ENCODE results near the gene APOD. TPM values are rescaled to one million over a fixed set of nuclear protein-coding genes. Genes with fewer than 3 reads are reported as not detected.
"Not testable (repeated sequence)": the region's sequence is repeated elsewhere in the genome, so short reads cannot be mapped to it uniquely, and the experiment has no call there.

The APOD gene
- polyA plus RNA-seq, 1 donor, result 37.8 TPM

DNA sequence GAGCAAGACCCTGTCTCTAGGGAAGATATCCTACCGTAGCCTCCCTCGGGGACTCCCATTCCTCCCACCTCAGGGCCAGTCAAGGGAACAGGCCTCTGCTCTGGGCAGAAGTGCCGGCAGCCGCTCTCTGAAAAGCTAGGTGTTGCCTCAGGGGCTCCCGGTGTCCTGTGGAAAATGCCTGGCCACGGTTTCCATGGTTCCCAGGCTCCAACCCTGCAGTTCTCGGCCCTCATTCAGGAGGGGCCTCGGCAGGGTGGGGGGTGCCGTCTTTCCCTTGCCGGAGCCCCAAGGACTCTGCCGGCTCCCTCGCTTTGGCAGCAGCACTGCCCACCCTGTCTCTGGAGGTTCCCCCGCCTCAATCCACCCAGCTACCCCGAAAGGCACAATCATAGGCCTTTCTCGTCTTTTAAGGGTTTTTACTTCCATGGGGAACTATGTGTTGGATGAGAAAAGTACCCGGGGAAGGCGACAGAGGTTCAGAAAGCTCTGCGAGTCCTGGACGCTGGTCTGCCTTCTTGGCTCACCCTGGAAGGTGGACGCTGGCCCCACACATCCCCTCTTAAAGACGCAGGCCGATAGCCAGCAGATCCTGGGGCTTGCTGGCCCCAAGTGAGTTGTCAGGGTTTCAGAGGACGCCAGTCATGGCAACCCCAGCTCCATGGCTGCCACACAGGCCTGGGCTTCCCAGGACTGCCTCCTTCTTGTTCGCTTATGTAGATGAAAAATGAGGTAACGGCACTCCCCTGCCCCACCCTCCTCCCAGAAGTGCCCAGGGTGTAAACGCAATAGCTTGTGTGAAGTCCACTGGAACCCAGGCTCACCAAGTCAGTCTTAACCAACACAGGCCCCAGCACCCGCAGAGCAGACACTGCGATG is 34.3 kb upstream of the APOD start:
- DNase-seq (ENCODE audit: low read depth), result not testable (repeated sequence)

- not testable (repeated sequence) for DNase-seq (ENCODE audit: low read depth)
Observed at GRCh38 chr3:195617134-195617533, 33.4 kb upstream of the APOD start.

DNA sequence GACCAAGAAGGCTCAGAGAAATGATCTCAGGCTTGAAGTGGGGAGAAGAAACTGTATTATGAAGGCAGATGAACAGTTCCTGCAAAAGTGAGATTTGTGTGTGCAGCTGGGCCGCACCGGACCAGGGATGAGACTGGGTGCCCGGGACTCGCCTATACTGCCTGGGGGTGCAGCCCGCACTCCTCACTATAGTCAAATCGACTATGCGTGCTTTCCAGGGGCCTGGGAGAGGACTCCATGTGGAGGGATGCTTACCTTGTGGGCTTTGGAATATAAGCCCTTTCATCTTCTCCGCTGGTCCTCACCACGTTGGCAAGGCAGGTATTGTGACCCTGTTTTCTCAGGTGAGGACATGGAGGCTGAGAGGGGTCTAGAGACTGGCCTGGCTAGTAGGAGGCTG is 32.9 kb upstream of the APOD start:
- no peak for DNase-seq (ENCODE audit: low read depth)

DNA sequence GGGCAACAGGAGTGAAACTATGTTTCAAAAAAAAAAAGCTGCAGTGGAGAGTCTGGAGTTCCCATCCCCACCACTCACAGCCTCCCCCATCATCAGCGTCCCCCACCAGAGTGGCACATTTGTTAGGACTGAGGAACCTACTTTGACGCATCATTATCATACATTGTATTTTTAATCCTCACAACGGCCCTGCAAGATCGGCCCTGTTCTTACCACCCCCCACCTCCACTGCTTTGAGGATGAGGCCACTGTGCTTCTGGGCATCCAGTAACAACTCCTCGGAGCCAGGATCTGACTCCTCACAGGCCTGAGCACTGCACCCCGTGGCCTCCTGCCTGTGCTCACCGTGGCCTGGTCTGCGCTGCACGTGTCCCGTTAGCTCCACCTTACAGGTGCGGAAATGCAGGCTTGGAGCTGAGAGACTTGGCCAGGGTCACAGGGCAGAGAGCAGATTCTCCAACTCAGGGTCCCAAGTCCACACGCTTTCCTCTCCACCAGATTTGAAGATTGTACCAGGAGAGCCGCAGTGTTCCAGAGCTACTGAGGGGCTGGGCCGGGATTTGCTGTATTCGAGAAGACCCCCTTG is 32.3 kb upstream of the APOD start:
- DNase-seq (ENCODE audit: low read depth), result not testable (repeated sequence)

DNA sequence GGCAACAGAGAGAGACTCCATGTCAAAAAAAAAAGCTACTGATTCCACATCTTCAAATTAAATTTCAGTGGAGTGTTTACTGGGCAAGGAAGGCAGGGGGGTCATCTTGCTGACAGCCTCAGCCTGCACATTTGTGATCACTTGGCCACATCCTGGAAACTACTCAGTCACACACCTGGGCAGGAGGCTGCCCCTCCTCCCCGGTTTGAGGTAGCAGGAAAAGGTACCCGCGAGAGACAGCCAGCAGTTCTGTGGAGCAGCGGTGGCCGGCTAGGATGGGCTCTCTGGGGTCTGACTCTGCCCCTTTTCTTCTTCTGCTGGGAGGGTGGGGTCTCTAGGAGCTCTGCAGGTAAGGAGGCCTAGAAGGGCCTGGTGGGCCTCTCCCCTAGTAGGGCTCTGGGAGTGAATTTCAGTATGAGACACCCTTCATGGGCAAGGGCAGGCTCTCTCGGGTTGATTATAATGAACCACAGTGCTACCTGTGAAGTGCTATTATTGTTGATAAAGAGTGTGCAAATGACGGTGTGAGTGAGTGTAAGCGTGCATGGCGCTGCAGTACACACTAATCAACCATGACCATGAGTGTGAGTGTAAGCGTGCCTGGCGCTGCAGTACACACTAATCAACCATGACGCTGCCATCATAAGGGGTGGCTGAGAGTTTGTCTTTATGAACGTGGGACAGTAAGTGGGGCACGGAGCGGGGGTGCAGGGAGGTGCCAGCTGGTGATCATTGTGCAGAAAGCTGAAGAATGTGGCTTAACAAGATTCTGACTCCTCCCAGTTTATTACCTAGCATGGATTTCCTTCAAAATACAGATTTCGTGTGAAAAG is 31.1 kb upstream of the APOD start:
- not testable (repeated sequence) for DNase-seq (ENCODE audit: low read depth)

- DNase-seq (ENCODE audit: low read depth), result no peak
Observed at GRCh38 chr3:195613468-195614069, 29.8 kb upstream of the APOD start.

GRCh38 chr3:195612075-195612800 is 28.5 kb upstream of the APOD start:
- DNase-seq (ENCODE audit: low read depth), result no peak

- DNase-seq (ENCODE audit: low read depth), result no peak
Observed at GRCh38 chr3:195609229-195609628, 25.5 kb upstream of the APOD start.

DNA sequence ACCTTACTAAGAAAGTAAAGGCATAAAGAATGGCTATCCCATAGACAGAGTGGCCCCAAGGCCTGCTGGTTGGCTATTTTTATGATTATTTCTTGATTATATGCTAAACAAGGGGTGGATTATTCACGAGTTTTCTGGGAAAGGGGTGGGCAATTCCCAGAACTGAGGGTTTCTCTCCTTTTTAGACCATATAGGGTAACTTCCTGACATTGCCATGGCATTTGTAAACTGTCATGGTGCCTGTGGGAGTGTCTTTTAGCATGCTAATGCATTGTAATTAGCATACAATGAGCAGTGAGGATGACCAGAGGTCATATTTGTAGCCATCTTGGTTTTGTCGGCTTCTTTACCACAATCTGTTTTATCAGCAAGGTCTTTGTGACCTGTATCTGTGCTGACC is 18.0 kb upstream of the APOD start:
- DNase-seq (ENCODE audit: low read depth), result not testable (repeated sequence)

GRCh38 chr3:195601382-195601781 is 17.6 kb upstream of the APOD start:
- DNase-seq (ENCODE audit: low read depth), result no peak

DNA sequence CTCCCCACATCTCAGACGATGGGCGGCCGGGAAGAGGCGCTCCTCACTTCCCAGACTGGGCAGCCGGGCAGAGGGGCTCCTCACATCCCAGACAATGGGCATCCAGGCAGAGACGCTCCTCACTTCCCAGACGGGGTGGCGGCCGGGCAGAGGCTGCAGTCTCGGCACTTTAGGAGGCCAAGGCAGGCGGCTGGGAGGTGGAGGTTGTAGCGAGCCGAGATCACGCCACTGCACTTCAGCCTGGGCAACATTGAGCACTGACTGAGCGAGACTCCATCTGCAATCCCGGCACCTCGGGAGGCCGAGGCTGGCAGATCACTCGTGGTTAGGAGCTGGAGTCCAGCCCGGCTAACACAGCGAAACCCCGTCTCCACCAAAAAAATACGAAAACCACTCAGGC is 16.2 kb upstream of the APOD start:
- not testable (repeated sequence) for DNase-seq (ENCODE audit: low read depth)

- DNase-seq (ENCODE audit: low read depth), result not testable (repeated sequence)
Observed at GRCh38 chr3:195599516-195599915, 15.8 kb upstream of the APOD start.

GRCh38 chr3:195597848-195598247 is 14.1 kb upstream of the APOD start:
- DNase-seq (ENCODE audit: low read depth), result no peak

GRCh38 chr3:195597229-195597628 is 13.5 kb upstream of the APOD start:
- no peak for DNase-seq (ENCODE audit: low read depth)

- DNase-seq (ENCODE audit: low read depth), result peak; percentile 77
Observed at GRCh38 chr3:195596765-195597171, 13.0 kb upstream of the APOD start.

- no peak for DNase-seq (ENCODE audit: low read depth)
Observed at GRCh38 chr3:195595785-195596531, 12.2 kb upstream of the APOD start.

DNA sequence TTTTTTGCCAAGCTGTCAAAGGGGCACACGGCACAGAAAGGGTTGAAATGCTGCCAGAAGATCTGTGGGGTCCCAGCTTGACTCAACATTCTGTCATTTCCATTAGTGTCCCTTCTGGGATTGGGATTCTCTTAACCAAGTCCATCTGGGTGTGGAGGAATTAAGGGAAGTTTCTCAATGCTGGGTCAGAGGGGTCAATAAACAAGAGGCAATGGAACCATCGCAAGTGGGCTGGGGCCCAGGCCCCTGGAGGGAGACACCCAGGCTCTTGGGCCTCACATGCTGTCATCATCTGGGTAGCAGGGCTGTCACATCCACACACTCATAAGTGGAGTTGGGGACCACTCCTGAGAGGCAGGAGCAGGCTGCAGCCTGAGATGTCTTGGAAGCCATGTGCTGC is 8.1 kb upstream of the APOD start:
- no peak for DNase-seq (ENCODE audit: low read depth)

DNA sequence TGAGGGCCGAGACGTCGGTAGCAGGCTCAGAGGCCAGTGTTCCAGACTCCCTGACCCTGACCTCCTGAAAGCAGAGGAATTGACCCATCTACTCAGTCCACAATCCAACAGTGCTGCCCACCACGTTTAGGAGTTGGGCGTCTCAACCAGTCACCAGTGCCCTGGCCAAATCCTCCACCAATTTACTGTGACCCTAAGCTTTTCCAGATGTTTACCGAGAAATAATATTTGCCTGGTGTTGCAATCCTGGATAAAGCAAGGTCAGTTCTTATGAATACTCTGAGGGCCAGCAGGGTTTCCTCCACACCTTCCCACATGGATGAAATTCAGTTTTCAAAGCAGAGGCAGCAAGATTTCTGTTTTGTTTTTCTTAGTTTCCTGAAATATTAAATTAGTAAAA is 7.5 kb upstream of the APOD start:
- DNase-seq (ENCODE audit: low read depth), result no peak

- DNase-seq (ENCODE audit: low read depth), result not testable (repeated sequence)
Observed at GRCh38 chr3:195590381-195590780, 6.6 kb upstream of the APOD start.

DNA sequence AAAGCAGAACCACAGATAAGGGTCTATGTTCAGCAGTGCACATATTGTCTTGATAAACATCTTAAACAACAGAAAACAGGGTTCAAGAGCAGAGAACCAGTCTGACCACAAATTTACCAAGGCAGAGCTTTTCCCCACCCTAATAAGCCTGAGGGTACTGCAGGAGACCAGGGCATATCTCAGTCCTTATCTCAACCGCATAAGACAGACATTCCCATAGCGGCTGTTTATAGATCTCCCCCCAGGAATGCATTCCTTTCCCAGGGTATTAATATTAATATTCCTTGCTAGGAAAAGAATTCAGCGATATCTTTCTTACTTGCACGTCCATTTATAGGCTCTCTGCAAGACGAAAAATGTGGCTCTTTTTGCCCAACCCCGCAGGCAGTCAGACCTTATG is 6.1 kb upstream of the APOD start:
- DNase-seq (ENCODE audit: low read depth), result not testable (repeated sequence)

DNA sequence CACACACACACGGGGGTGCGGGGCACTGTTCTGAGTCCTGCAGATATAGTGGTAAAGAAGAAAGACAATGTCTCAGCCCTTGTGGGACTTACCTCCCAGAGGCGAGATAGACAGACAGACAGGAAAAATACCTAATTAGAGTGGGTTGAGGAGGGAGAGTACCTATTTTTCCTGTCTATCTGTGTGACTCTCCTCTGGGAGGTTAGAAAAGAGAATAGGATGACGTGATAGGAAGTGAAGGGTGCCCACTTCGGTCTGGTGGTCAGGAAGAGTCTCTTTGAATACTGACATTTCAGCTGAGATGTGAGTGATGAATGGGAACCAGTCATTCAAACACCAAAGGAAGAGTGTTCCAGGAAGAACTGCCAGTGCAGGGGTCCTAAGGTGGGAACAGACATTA is 4.1 kb upstream of the APOD start:
- DNase-seq (ENCODE audit: low read depth), result no peak
